GM12874 (cell line): Measurements from ENCODE around the gene PADI4.
A peak's percentile ranks its signal among the peaks of the same experiment; 100 is the strongest.

Experiments used
- TF ChIP-seq, protein P1 (sequence below): IDR thresholded peaks from 2 replicates; pipeline ENCODE4 v1.5.1; 2011; ENCODE audit warnings: low read depth, mild to moderate bottlenecking, control low read depth, low read length, moderate library complexity; ENCODE audit not compliant: insufficient read depth

The PADI4 gene

DNA sequence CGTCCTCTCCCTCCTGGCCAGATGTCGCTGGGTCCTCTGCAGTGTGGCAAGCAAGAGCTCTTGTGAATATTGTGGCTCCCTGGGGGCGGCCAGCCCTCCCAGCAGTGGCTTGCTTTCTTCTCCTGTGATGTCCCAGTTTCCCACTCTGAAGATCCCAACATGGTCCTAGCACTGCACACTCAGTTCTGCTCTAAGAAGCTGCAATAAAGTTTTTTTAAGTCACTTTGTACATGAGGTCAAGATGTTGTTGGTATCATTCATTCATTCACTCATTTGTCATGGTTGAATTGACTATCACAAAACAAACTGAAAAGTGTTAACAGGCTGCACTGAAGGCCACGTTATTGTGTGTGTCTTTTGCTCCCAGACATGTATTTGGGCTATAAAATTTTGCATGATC is 55.8 kb downstream of the PADI4 start:
- TF ChIP-seq, protein P1, sequence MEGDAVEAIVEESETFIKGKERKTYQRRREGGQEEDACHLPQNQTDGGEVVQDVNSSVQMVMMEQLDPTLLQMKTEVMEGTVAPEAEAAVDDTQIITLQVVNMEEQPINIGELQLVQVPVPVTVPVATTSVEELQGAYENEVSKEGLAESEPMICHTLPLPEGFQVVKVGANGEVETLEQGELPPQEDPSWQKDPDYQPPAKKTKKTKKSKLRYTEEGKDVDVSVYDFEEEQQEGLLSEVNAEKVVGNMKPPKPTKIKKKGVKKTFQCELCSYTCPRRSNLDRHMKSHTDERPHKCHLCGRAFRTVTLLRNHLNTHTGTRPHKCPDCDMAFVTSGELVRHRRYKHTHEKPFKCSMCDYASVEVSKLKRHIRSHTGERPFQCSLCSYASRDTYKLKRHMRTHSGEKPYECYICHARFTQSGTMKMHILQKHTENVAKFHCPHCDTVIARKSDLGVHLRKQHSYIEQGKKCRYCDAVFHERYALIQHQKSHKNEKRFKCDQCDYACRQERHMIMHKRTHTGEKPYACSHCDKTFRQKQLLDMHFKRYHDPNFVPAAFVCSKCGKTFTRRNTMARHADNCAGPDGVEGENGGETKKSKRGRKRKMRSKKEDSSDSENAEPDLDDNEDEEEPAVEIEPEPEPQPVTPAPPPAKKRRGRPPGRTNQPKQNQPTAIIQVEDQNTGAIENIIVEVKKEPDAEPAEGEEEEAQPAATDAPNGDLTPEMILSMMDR, result no peak

DNA sequence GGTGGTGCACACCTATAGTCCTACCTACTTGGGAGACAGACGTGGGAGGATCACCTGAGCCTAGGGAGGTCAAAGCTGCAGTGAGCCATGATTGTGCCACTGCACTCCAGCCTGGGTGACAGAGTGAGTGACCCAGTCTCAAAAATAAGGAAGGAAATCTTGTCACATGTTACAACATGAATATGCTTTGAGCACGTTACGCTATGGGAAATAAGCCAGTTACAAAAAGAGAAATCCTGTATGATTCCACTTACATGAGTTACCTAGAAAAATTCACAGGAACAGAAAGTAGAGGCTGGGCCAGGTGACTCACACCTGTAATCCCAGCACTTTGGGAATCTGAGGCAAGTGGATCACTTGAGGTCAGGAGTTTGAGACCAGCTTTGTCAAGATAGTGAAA is 57.3 kb downstream of the PADI4 start:
- TF ChIP-seq, protein P1, result no peak

DNA sequence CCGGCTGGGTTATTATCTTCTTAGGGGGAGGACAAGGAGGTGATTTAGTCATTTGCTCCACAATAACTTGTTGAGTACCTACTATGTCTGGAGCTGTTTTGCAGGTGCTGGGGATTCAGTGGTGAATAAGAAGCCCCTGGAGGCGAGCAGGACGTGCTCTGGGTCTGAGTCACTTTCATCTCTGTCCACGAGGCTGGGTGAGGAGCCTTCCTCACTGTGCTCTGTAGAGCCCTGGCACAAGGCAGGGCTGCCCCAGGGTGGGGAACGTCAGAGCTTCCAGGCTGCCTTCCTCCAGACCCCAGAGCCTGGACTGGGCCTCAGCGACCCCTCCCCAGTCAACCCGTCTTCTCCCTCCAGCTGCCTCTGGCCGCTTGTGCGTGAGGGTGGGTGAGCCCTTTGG is 61.5 kb downstream of the PADI4 start:
- TF ChIP-seq, protein P1, result no peak

DNA sequence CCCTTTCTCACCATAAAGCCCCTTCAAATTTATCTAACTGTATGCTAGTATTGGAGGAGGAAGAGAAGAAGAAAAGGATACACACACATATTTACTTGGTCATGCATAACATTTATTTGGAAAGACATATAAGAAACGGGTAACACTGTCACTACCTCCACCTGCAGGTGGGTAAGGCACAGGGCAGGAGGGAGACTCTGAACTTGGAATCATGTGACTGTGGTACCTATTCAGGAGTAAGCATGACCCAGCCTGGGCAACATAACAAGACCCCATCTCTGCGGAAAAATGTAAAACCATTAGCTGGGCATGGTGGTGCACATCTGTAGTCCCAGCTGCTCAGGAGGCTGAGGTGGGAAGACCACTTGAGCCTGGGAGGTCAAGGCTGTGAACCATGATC is 62.6 kb downstream of the PADI4 start:
- TF ChIP-seq, protein P1, result peak; percentile 17; the same call in 1 of the 2 replicates

DNA sequence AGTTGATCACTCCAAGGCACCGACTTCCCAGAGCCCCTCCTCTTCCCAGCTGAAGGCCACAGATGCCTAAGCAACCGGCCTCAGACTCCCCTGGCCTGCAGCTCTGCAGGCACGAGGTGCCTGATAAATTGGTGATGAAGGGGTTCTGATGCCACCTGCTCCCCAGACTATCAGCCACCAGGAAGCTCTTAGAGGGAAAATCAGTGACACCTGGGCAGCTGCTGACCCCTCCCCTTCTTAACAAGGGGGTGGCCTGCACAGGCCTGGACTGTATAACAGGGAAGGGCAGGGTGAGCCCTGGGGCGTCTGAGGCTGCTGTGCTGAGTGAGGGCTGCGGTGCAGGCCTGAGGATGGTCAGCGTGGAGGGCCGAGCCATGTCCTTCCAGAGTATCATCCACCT is 63.9 kb downstream of the PADI4 start, which contains the start of gene PADI6:
Gene PADI6 (plus strand): TSS at position 301 of the 400 bp plus-strand sequence. CDS start 50 bp downstream, at position 351.
- TF ChIP-seq, protein P1, result no peak

DNA sequence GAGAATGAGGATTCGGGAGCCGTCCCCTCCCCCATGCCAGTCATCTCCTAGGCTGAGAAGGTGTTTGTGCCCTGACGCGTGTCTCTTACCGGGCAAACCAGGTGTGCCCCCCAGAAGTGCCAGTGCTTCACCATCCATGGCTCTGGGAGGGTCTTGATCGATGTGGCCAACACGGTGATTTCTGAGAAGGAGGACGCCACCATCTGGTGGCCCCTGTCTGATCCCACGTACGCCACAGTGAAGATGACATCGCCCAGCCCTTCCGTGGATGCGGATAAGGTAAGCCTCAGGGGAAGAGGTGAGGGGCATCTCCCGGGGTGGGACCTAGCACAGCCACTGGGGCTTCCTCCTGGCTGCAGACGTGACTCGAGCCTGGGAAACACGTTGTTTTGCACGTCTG is 65.0 kb downstream of the PADI4 start:
- TF ChIP-seq, protein P1, result no peak

DNA sequence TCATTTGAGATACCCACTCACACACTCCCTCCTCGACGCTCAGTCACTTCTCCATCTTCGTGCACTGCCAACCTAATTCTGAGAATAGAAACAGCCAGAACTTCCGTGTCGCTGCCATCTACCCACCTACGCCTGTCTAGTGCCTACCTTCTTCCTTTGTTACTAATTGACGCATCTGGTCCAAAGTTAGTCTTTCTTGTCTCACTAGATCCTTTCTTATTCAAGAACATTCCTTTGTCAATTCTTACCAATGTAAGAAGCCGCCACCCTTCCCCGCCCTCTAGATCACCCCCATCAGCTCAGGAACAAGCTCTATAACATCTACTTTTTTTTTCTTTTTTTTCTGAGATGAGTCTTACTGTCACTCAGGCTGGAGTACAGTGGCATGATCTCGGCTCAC is 67.7 kb downstream of the PADI4 start:
- TF ChIP-seq, protein P1, result no peak

DNA sequence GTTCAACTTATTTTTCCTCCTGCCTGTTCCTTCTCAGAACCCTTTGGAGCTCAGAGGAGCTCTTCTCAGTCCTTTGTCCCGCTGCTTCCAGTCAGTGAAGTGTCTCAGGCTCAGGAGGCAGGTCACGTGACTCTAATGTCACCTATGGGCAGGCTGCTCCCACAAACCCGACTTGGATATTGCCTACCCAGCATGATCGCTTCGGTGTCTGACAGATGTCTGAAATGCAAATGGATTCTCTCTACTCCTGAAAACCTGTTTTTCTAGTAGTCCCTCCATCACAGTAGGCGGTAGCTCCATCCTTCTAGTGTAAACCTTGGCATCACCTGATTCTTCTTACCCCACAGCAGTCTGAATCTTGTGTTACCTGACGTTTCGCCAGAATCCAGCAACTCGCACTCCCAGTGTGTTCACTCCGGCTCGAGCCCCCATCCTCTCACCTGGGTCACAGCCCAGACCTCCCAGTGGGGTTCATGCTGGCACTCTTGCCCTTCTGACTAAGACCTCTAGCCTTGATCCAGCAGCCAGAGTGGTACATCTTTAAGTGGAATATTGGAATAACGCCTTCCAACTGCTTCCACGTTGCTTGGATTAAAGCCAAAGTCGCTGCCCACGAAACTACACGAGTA is 69.4 kb downstream of the PADI4 start:
- TF ChIP-seq, protein P1, result no peak
